NT2/D1 (cell line): ENCODE results near the gene CLASP1.
"Not testable (repeated sequence)": the region's sequence is repeated elsewhere in the genome, so short reads cannot be mapped to it uniquely, and the experiment has no call there.

ENCODE experiments used
- DNase-seq: peaks from one replicate; pipeline ENCODE4 v3.0.0-alpha.2; 2011; ENCODE audit warnings: low read depth, low spot score
- H3K27me3 ChIP-seq: 2 replicates; pipeline ENCODE4 v1.6.0; 2011; ENCODE audit warnings: mild to moderate bottlenecking; ENCODE audit not compliant: insufficient read length, insufficient read depth
- H3K36me3 ChIP-seq: 2 replicates; pipeline ENCODE4 v1.6.1; 2011; ENCODE audit warnings: mild to moderate bottlenecking, low read length, mixed read lengths; ENCODE audit not compliant: insufficient read depth, insufficient read length
- H3K4me1 ChIP-seq: 2 replicates; pipeline ENCODE4 v1.5.1; 2011; ENCODE audit not compliant: insufficient read depth, insufficient read length
- H3K4me3 ChIP-seq: 2 replicates; pipeline ENCODE4 v1.5.1; 2011; ENCODE audit warnings: low read depth; ENCODE audit not compliant: insufficient read length
- H3K9ac ChIP-seq: 2 replicates; pipeline ENCODE4 v1.6.0; 2011; ENCODE audit warnings: low read depth; ENCODE audit not compliant: insufficient read length
- H3K9me3 ChIP-seq: 2 replicates; pipeline ENCODE4 v1.5.1; 2011; ENCODE audit warnings: mild to moderate bottlenecking, low read length; ENCODE audit not compliant: insufficient read depth
- SUZ12 ChIP-seq: IDR thresholded peaks from 2 replicates; pipeline ENCODE4 v1.6.1; 2011; ENCODE audit not compliant: insufficient read length, insufficient read depth; ENCODE audit errors: extremely low read depth
- YY1 ChIP-seq: IDR thresholded peaks from 2 replicates; pipeline ENCODE4 v1.6.1; 2011; ENCODE audit not compliant: insufficient read length, insufficient read depth
- ZNF274 ChIP-seq: IDR thresholded peaks from 2 replicates; pipeline ENCODE4 v1.6.1; 2011; ENCODE audit warnings: mild to moderate bottlenecking, low read depth, low read length

Gene CLASP1

GRCh38 chr2:121455446-121455845 lies 193.8 kb downstream of the CLASP1 start:
- Histone ChIP-seq H3K36me3 (peaks cover 44% of the 10 kb centered on the region), H3K9ac (no peak overlapping the region), H3K27me3 (no peaks in the 10 kb centered on the region), H3K4me3 (no peak overlapping the region), H3K4me1 (no peaks in the 10 kb centered on the region), H3K9me3 (no peaks in the 10 kb centered on the region)
- TF ChIP-seq YY1 (no peak), SUZ12 (no peak), ZNF274 (no peak)
- DNase-seq, result no peak

GRCh38 chr2:121454549-121455090 lies 194.6 kb downstream of the CLASP1 start:
- DNase-seq, result no peak
- H3K27me3 ChIP-seq, result no peaks in the 10 kb centered on the region
- peaks cover 46% of the 10 kb centered on the region for H3K36me3 ChIP-seq
- H3K4me3 ChIP-seq, result no peak overlapping the region
- no peak for TF ChIP-seq ZNF274
- TF ChIP-seq YY1, result no peak
- no peak for TF ChIP-seq SUZ12
- H3K4me1 ChIP-seq, result no peaks in the 10 kb centered on the region
- no peak overlapping the region for H3K9ac ChIP-seq
- no peaks in the 10 kb centered on the region for H3K9me3 ChIP-seq

DNA sequence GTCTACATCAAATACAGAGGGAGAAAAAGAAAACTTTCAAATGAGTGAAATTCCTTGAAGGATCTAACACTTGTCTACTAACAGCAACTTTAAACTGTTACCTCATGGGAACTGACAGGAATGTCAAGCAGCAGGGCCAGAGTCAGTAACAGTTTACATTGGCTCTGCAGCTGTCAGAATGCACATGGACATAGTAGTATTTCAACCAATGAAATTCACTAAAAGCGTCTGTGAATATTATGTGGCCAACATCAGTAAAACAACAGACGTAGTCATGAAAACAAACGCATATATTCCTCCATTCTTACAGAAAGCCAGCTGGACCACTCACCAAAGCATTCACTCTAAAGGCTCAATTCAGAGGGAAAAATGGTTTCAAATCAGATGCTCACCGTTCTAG lies 197.9 kb downstream of the CLASP1 start:
- no peak overlapping the region for H3K9ac ChIP-seq
- peaks cover 64% of the 10 kb centered on the region for H3K36me3 ChIP-seq
- TF ChIP-seq ZNF274 (no peak), SUZ12 (no peak), YY1 (no peak)
- peaks cover 3% of the 10 kb centered on the region for H3K4me1 ChIP-seq
- H3K27me3 ChIP-seq, result no peaks in the 10 kb centered on the region
- H3K4me3 ChIP-seq, result no peak overlapping the region
- no peaks in the 10 kb centered on the region for H3K9me3 ChIP-seq
- no peak for DNase-seq

GRCh38 chr2:121450301-121450700 lies 199.0 kb downstream of the CLASP1 start:
- Histone ChIP-seq H3K9ac (no peak overlapping the region), H3K27me3 (no peaks in the 10 kb centered on the region), H3K9me3 (no peaks in the 10 kb centered on the region), H3K36me3 (peaks cover 66% of the 10 kb centered on the region), H3K4me3 (no peak overlapping the region), H3K4me1 (peaks cover 3% of the 10 kb centered on the region)
- no peak for DNase-seq
- TF ChIP-seq YY1 (no peak), ZNF274 (no peak), SUZ12 (no peak)

GRCh38 chr2:121446647-121447241 lies 202.5 kb downstream of the CLASP1 start:
- peaks cover 70% of the 10 kb centered on the region for H3K36me3 ChIP-seq
- H3K4me1 ChIP-seq, result peaks cover 3% of the 10 kb centered on the region
- no peaks in the 10 kb centered on the region for H3K9me3 ChIP-seq
- no peak for DNase-seq
- no peak overlapping the region for H3K9ac ChIP-seq
- no peaks in the 10 kb centered on the region for H3K27me3 ChIP-seq
- no peak overlapping the region for H3K4me3 ChIP-seq
- TF ChIP-seq ZNF274 (no peak), YY1 (no peak), SUZ12 (no peak)

GRCh38 chr2:121442889-121443288 lies 206.4 kb downstream of the CLASP1 start:
- no peaks in the 10 kb centered on the region for H3K27me3 ChIP-seq
- no peak overlapping the region for H3K4me3 ChIP-seq
- TF ChIP-seq SUZ12 (no peak), ZNF274 (no peak), YY1 (no peak)
- no peak overlapping the region for H3K9ac ChIP-seq
- DNase-seq, result no peak
- peaks cover 51% of the 10 kb centered on the region for H3K36me3 ChIP-seq
- H3K4me1 ChIP-seq, result peaks cover 3% of the 10 kb centered on the region
- no peaks in the 10 kb centered on the region for H3K9me3 ChIP-seq

- not testable (repeated sequence) for H3K4me1 ChIP-seq, DNase-seq, H3K27me3 ChIP-seq, H3K9ac ChIP-seq, H3K9me3 ChIP-seq, H3K4me3 ChIP-seq
- H3K36me3 ChIP-seq, result peaks cover 28% of the 10 kb centered on the region
Observed at GRCh38 chr2:121438290-121438689, 211.0 kb downstream of the CLASP1 start.
